Measurements from ENCODE around the gene CALML5. TPM values are rescaled to one million over a fixed set of nuclear protein-coding genes. Genes with fewer than 3 reads are reported as not detected.
A peak's percentile ranks its signal among the peaks of the same experiment; 100 is the strongest.

CALML5 gene
- total and polyA plus RNA-seq, 7 donors, result not detected

DNA sequence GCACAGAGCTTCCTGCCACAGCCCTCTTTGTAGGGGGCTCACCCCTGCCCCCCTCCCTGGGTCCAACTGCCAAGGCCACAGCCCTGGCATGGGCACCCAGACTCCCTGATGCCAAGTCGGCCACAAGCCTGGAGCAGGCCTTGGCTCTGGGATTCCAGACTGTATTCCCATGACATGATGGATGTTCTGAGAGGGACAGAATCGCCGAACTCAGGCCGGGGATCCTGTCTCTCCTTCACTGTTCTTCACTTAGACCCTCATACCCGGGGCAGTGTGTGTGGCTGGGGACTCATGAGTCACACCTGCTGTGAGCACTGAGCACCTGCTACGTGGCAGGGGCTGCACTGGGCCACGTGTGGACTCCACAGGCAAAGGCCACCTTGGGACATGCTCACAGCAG is 7.9 kb downstream of the CALML5 start:
- Histone ChIP-seq H3K36me3 (no peaks in the 10 kb centered on the region), H3K4me1 (no peaks in the 10 kb centered on the region), H3K4me3 (no peak overlapping the region), H3K27ac (no peak overlapping the region), H3K27me3 (no peaks in the 10 kb centered on the region), H3K9me3 (peaks cover 0 to 4% (median 2%) of the 10 kb centered on the region in 4 donors)
- 95 to 96% methylated on average over 7 of the region's 7 CpGs for WGBS, 2 donors
- no peak for TF ChIP-seq EP300 (IDR thresholded peaks at IDR 0.05)
- TF ChIP-seq POLR2A (IDR thresholded peaks at IDR 0.05), result no peak
- TF ChIP-seq, protein P1, sequence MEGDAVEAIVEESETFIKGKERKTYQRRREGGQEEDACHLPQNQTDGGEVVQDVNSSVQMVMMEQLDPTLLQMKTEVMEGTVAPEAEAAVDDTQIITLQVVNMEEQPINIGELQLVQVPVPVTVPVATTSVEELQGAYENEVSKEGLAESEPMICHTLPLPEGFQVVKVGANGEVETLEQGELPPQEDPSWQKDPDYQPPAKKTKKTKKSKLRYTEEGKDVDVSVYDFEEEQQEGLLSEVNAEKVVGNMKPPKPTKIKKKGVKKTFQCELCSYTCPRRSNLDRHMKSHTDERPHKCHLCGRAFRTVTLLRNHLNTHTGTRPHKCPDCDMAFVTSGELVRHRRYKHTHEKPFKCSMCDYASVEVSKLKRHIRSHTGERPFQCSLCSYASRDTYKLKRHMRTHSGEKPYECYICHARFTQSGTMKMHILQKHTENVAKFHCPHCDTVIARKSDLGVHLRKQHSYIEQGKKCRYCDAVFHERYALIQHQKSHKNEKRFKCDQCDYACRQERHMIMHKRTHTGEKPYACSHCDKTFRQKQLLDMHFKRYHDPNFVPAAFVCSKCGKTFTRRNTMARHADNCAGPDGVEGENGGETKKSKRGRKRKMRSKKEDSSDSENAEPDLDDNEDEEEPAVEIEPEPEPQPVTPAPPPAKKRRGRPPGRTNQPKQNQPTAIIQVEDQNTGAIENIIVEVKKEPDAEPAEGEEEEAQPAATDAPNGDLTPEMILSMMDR (IDR thresholded peaks at IDR 0.05), result no peak
- no peak for TF ChIP-seq POLR2AphosphoS5 (IDR thresholded peaks at IDR 0.05)
- intact Hi-C loops (cut with DNase I), result no loop called here
- peak; percentile 46 for DNase-seq

DNA sequence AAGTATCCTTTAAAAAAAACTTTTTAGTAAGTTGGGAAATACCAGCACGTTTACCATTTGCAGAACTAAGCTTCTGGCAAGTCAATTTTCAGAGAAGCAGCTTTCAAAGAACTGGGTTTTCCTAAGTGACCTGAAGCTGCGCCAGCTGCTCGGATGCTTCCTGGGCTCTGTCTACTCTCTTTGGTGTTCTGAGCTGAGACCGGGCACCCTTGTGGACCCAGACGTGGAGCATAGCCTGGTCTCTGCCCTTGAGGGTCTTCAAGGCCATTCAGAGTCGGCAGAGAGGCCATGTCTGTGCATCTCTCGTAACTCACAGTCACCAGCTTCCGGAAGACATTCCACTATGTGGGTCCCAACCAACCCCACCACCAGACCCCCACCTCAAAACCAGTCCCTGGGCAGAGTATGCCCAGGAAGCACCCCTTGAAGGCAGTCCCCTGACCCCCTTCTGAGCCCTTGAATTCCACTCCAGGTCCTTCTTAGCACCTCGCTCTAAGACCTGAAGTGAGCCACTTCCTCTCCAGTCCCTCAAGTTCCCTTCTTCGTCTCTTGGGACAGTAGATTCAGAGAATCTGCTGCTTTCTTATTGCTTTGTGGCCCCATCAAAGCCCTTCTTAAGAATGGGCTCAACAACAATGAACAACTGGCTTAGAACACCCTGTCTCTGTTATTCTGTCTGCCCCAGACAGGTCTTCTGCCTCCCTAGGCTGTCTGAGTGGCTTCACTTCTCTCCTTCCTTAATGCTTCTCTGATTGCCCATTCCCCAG is 8.5 kb downstream of the CALML5 start:
- H3K4me1 ChIP-seq, result no peaks in the 10 kb centered on the region
- H3K27ac ChIP-seq, result no peak overlapping the region
- intact Hi-C loops (cut with DNase I), result no loop called here
- TF ChIP-seq, protein P1 (IDR thresholded peaks at IDR 0.05), result no peak
- TF ChIP-seq POLR2AphosphoS5 (IDR thresholded peaks at IDR 0.05) (no peak), POLR2A (IDR thresholded peaks at IDR 0.05) (no peak), EP300 (IDR thresholded peaks at IDR 0.05) (no peak)
- H3K36me3 ChIP-seq, result no peaks in the 10 kb centered on the region
- H3K9me3 ChIP-seq, result peaks cover 0 to 4% (median 2%) of the 10 kb centered on the region in 4 donors
- DNase-seq, result peak; percentile 22
- 82 to 93% methylated on average over 10 of the region's 10 CpGs for WGBS, 2 donors
- no peak overlapping the region for H3K4me3 ChIP-seq
- no peaks in the 10 kb centered on the region for H3K27me3 ChIP-seq

DNA sequence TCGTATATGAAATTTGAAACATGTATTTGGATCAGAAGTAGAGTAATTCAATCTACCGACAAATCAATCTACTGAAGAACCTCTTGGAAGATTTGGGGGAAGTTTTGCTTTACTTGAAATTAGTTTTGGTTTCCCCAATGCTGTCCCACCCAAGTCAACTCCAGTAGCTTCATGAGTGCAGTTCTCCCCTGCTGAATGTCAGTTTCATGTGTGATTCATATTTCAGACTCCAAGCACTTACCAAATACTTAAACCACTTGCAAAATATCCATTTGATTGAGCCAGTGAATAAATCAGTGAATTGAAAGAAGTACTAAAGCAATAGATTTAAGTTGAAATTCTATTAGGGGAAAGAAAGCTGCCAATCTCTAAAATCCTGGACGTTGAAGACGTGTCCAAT is 9.3 kb downstream of the CALML5 start:
- H3K9me3 ChIP-seq, result peaks cover 0 to 4% (median 2%) of the 10 kb centered on the region in 4 donors
- H3K4me1 ChIP-seq, result no peaks in the 10 kb centered on the region
- intact Hi-C loops (cut with DNase I), result no loop called here
- 93 to 96% methylated on average over 4 of the region's 4 CpGs for WGBS, 2 donors
- no peak for DNase-seq
- no peak overlapping the region for H3K27ac ChIP-seq
- H3K4me3 ChIP-seq, result no peak overlapping the region
- no peaks in the 10 kb centered on the region for H3K27me3 ChIP-seq
- H3K36me3 ChIP-seq, result no peaks in the 10 kb centered on the region
- TF ChIP-seq, protein P1 (IDR thresholded peaks at IDR 0.05), result no peak
- no peak for TF ChIP-seq POLR2AphosphoS5 (IDR thresholded peaks at IDR 0.05)
- no peak for TF ChIP-seq EP300 (IDR thresholded peaks at IDR 0.05)
- no peak for TF ChIP-seq POLR2A (IDR thresholded peaks at IDR 0.05)

DNA sequence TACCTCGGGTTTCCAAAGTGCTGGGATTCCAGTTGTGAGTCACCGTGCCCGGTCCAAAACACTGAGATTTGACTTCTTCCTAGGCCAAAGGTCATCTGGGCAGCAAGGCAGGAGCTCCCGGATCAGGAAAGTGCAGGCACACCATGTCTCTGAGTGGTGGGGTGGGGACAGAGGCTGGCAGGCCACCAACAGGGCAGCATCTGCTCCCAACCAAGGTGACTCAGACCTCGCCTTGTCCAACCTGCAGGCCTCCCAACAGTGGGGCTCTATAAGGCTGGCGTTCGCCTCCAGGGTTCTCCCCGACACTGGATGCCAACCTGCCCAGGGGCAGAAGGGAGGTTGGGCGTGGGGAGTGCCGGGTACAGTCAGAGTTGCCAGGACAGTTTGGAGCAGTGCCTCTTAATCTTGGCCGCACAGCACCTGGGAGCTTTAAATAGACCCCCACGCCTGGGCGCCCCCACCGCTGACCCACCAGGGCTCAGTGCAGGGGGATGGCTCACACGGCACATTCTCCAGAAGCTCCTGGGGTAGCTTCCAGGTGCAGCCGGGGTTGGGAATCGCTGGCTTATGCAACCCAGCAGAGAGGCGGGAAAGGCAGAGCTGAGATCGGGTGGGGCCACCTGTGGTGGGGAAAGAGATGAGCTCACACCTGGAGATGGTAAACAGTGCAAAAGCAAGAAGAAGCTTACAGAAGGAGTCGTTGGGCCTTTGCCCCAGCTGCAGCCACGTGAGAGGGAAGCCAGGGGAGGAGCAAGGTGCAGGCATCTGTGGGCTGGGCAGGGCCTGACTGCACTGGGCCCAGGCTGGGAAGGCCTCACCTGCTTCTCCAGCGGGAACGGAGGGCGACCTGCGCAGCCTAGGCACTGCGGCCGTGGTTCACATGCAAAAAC is 10.9 kb downstream of the CALML5 start:
- H3K9me3 ChIP-seq, result peaks cover 0 to 4% (median 2%) of the 10 kb centered on the region in 4 donors
- no peaks in the 10 kb centered on the region for H3K36me3 ChIP-seq
- intact Hi-C loops (cut with DNase I), result no loop called here
- no peaks in the 10 kb centered on the region for H3K27me3 ChIP-seq
- 16 to 69% methylated on average over 27 of the region's 27 CpGs for WGBS, 2 donors
- no peaks in the 10 kb centered on the region for H3K4me1 ChIP-seq
- peak; percentile 56 for DNase-seq
- H3K27ac ChIP-seq, result no peak overlapping the region
- H3K4me3 ChIP-seq, result no peak overlapping the region
- TF ChIP-seq POLR2AphosphoS5 (IDR thresholded peaks at IDR 0.05) (no peak), EP300 (IDR thresholded peaks at IDR 0.05) (no peak), POLR2A (IDR thresholded peaks at IDR 0.05) (no peak)

DNA sequence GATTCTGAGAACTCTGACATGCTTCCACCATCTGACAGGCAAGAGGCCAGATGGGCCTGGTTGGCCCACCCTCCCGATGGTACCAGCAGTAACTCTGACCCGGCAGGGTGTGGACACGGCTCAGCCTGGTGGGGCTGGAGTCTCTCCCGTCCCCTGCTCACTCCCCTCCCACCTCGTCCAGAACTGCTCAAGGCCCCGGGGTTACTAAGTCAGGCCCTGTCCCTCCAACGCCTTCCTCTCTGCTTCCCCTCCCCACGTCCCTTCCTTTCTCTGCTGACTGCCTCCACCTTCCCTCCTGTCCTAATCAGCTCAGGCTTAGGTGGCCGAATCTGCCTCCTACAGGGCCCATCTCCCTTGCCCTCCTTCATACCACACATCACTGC is 12.5 kb downstream of the CALML5 start:
- no peak for TF ChIP-seq POLR2AphosphoS5 (IDR thresholded peaks at IDR 0.05)
- no peak for TF ChIP-seq POLR2A (IDR thresholded peaks at IDR 0.05)
- no peak for TF ChIP-seq EP300 (IDR thresholded peaks at IDR 0.05)
- TF ChIP-seq, protein P1 (IDR thresholded peaks at IDR 0.05), result no peak
- H3K27ac ChIP-seq, result no peak overlapping the region
- WGBS, 2 donors, result 14 to 75% methylated on average over 9 of the region's 9 CpGs
- DNase-seq, result peak; percentile 56
- H3K4me1 ChIP-seq, result no peaks in the 10 kb centered on the region
- no peak overlapping the region for H3K4me3 ChIP-seq
- intact Hi-C loops (cut with DNase I), result no loop called here
- H3K36me3 ChIP-seq, result no peaks in the 10 kb centered on the region
- H3K9me3 ChIP-seq, result no peaks in the 10 kb centered on the region
- no peaks in the 10 kb centered on the region for H3K27me3 ChIP-seq
